GM19468 (cell line): ENCODE results near the gene GRK5.

Experiments used
- ATAC-seq: cut with Tn5 transposase; IDR thresholded peaks from one replicate; pipeline ENCODE4 v1.9.1; 2021; ENCODE audit warnings: mild to moderate bottlenecking, moderate library complexity, moderate number of reproducible peaks; ENCODE audit not compliant: unreplicated experiment; ENCODE audit errors: extremely low read depth

GRK5 gene

GRCh38 chr10:119410361-119411116, 203.2 kb downstream of the GRK5 start:
- no peak for ATAC-seq

- ATAC-seq = no peak
These were observed 205.1 kb downstream of the GRK5 start for GRCh38 chr10:119412244-119413092.

DNA sequence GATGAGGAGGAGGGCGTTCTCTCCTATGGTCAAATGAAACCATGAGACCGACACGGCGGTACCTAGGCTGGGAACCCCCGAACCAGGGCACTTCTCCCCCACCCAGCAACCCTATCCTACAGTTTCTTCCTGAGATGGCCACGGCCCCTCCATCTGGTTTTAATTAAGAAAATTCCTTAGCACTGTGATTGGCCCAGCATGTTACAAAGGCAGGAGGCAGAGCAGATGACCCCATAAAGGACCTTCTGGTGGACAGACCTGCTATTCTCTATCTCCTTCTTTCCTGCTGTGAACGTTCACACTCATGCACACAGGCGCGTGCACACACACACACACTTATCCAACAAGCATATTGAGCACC, 205.7 kb downstream of the GRK5 start:
- ATAC-seq = no peak

- ATAC-seq = no peak
These were observed 206.2 kb downstream of the GRK5 start for GRCh38 chr10:119413471-119414080.

DNA sequence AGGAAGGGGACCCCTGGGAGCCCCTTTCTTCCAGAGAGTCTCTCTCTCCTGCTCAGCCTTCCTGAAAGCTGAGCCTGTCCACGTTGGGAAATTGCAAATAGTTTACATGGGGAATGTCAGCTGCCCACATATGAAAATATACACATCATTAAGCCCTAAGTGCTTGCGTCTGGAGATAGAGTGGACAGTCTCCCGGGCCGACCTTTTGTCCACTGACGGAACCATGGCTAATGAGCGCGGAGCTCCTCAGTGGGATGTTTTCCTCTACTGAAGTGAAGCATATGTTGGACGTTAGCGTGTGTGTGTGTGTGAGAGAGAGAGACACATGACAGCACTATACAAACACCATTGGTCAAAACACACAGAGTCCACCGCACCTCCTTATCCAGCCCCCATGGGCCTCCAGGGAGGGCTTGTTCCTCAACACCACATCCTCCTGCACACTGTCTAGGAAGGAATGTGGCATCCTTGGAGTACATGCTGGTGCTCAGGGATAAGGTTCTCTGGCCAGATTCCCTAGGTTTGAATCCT, 206.8 kb downstream of the GRK5 start:
- no peak for ATAC-seq

- ATAC-seq = no peak
These were observed 207.8 kb downstream of the GRK5 start for GRCh38 chr10:119415121-119415520.

GRCh38 chr10:119415536-119416503, 208.4 kb downstream of the GRK5 start:
- no peak for ATAC-seq

- ATAC-seq = no peak
These were observed 209.5 kb downstream of the GRK5 start for GRCh38 chr10:119416855-119417254.

DNA sequence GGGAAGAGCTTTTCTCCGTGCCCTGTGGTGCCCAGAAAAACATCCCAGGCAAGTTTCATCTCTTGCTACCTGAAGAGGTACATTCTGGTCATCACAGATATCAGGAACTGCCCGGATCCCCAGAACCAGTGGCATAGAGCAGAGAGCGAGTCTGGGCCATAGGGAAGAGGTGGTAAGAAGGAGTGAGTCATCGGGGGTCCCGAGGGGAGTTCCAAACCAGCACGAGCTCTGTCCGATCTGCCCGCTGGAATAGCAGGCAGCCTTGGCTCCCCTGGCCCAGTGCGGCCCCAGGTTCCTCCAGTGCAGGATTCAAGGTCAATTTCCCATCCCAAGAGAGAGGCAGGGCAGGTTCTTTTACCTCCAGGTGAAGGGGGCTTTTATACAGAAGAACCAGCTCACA, 210.5 kb downstream of the GRK5 start:
- no peak for ATAC-seq

GRCh38 chr10:119418362-119418761, 211.0 kb downstream of the GRK5 start:
- no peak for ATAC-seq

DNA sequence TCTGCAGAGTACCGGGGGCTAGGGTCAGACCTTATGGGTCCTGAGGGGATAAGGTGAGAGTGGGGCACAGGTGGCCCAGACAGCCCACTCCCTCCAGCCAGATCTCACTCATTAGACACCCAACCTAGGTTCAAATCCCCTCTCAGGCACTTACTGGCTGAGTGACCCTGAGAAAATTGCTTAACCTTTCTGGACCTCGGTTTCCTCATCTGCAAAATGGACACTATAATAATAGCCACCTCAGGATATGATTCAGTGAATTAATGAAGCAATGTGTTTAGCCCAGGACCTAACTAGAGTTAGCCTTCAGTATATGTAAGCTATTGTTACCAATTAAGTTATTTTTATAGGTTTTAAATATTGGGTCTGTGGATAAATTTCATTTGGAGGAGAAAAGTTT, 212.6 kb downstream of the GRK5 start:
- ATAC-seq = no peak

GRCh38 chr10:119420950-119421875, 213.8 kb downstream of the GRK5 start:
- no peak for ATAC-seq

- ATAC-seq = no peak
These were observed 214.7 kb downstream of the GRK5 start for GRCh38 chr10:119421891-119422681.

- no peak for ATAC-seq
These were observed 215.5 kb downstream of the GRK5 start for GRCh38 chr10:119422682-119423509.

GRCh38 chr10:119423510-119424257, 216.3 kb downstream of the GRK5 start:
- no peak for ATAC-seq

GRCh38 chr10:119424258-119424975, 217.0 kb downstream of the GRK5 start:
- no peak for ATAC-seq
